Right ventricle myocardium inferior (tissue), 1 donor: ENCODE data around the gene USP32. TPM values are rescaled to one million over a fixed set of nuclear protein-coding genes. Genes with fewer than 3 reads are reported as not detected.
"Not testable (repeated sequence)": the region's sequence is repeated elsewhere in the genome, so short reads cannot be mapped to it uniquely, and the experiment has no call there.

Experiments
- ATAC-seq: fragments of 200-7000 bp; cut with Tn5 transposase; one replicate; pipeline ENCODE4 v1.9.1; 2020; ENCODE audit warnings: mild to moderate bottlenecking, moderate library complexity
- DNase-seq: peaks from one replicate; pipeline ENCODE4 v3.0.0; 2021; ENCODE audit errors: missing footprints
- intact Hi-C: fragments of 100-400 bp; cut with DNase I; formaldehyde crosslinking; loops from one replicate; pipeline ENCODE4 v1.11.0; 2022
- total RNA-seq: library from RNA; stranded (reverse); fragmentation: NEBNext Ultra II Directional; extraction: Animal tissue kit (Norgen Biotek cat#: 25700); gene quantifications from one replicate; pipeline ENCODE4 v1.2.1, GENCODE V29; 2021
- donor health status: DM: no; HTN: yes; CAD: no; lungs with severe emphysema.

USP32 gene
- total RNA-seq, 1 donor from 2014 or later: 32.2 TPM

DNA sequence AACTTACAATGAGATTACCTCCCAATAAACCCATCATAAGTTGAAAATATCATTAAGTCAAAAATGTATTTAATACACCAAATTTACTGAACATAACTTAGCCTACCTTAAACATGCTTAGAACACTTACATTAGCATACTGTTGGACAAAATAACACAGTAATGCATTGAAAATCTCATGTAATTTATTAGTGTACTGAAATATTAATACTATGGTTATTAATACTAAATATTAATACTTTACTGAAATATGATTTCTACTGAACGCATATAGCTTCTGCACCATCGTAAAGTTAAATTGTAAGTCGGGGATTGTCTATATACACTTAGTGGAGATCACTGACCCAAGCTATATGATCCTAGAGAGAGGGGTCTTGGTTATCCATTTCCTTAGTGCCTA is 4.3 kb downstream of the USP32 start:
- ATAC-seq (no peak), DNase-seq (no peak)
- intact Hi-C loops: no loop called here

DNA sequence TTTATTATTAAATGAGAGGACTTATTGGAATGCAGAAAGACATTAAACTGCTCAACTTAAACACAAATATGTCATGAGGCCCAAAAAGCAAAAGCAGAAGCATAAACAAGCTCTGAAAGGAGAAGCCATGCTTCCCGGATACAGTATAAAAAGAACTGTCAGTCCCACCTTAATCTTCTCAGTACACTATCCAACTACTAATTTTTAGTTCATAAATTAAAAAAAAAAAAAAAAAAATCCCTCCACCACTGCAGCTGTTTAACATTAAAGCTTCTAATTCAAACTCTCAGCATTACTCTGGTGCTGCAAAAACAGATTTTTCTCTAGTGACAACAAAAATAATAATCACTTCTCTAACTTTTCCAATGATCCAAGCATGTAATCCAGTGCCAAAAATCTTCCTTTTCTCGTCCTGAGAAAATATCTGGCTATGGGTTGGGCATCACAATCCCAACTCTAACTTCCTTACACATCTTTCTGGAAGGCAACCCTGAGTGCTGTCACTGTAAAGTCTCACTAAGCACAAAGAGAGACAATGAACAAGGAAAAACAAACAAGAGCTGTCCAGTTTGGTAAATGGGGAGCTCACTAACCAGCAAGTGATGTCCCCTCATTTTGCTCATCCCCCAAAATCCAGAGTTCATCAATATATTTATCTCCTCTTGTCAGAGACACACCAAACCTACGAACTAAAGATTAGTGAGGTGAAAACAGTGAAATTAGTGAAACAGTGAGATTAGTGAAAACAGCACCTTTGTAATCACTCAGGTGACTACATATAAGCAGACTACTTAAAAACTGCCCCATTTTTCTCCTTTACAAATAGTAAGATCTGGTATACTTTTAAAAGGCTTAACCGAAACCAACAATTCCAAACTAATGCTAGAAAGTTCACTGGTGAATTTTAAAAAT is 5.5 kb downstream of the USP32 start:
- intact Hi-C loops: no loop called here
- no peak for DNase-seq
- no peak for ATAC-seq

DNA sequence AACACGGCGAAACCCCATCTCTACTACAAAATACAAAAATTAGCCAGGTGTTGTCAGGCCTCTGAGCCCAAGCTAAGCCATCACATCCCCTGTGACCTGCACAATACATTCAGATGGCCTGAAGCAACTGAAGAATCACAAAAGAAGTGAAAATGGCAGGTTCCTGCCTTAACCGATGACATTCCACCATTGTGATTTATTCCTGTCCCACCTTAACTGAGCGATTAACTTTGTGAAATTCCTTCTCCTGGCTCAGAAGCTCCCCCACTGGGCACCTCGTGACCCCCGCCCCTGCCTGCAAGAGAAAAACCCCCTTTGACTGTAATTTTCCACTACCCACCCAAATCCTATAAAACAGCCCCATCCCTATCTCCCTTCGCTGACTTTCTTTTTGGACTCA is 7.0 kb downstream of the USP32 start:
- intact Hi-C loops, DNase-seq, ATAC-seq: not testable (repeated sequence)

DNA sequence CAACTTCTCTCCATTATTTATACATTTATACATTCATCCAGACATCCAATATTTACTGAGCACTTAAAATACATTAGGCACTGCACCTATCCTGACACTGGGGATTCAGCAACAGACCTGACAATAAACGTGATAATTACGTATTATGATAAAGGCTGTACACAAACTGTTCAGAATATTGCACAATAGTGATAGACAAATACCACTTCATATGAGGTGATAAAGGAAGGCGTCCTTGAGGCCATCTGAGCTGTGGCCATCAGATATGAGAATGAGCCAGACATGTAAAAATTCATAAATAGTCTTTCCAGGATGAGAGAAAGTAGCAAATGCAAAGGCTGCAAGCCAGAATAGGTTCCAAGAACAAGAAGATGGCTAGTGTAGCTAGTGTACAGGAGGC is 8.6 kb downstream of the USP32 start:
- DNase-seq (no peak), ATAC-seq (no peak)
- intact Hi-C loops: no loop called here

DNA sequence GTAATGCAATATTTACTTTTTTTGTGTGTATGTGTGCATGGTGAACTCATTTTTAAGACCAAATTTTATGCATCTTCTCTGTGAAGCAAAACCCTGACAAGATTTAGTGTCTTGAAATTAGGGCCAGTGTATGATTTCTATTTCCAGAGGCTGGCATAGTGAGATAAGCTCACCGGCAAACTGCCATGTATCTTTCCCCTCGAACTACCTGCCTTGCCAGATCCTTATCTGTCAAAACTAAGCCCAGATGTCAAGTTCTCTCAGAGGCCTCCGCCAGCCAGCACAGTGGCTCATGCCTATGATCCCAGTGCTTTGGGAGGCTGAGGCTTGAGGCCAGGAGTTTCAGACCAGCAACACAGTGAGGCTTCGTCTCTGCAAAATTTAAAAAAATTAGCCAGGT is 10.0 kb downstream of the USP32 start:
- ATAC-seq (no peak), DNase-seq (no peak)
- intact Hi-C loops: no loop called here

DNA sequence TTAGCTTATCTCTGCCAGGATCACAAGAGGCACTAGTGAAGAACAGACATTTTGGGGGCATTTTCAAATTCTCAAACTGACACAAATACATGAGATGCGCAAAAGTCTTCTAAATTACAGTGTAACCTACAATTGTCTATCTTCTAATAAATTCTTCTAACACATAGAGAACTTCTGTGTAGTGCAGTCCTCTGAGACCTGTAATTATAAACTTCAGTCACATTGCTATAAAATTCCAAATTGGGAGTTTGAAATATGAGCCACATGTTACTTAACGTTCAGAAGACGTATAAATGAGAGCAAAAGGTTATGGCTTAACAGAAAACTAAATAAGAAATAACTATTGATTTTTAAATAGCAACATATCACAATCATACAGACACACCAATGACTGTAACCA is 12.5 kb downstream of the USP32 start:
- ATAC-seq, intact Hi-C loops, DNase-seq: not testable (repeated sequence)

DNA sequence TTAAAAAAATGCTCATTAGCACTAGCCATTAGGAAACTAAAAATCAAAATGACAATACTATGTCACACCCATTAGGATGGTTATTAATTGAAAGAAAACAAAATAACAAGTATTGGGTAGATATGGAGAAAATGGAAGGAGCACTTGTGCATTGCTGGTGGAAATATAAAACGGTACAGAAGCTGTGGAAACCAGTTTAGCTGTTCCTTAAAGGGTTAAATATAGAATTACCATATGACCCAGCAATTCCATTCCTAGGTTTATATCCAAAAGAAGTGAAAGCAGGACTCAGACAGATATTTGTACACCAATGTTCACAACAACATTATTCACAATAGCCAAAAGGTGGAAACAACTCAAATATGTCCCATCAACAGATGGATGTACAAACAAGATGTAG is 13.7 kb downstream of the USP32 start:
- DNase-seq, intact Hi-C loops, ATAC-seq: not testable (repeated sequence)

DNA sequence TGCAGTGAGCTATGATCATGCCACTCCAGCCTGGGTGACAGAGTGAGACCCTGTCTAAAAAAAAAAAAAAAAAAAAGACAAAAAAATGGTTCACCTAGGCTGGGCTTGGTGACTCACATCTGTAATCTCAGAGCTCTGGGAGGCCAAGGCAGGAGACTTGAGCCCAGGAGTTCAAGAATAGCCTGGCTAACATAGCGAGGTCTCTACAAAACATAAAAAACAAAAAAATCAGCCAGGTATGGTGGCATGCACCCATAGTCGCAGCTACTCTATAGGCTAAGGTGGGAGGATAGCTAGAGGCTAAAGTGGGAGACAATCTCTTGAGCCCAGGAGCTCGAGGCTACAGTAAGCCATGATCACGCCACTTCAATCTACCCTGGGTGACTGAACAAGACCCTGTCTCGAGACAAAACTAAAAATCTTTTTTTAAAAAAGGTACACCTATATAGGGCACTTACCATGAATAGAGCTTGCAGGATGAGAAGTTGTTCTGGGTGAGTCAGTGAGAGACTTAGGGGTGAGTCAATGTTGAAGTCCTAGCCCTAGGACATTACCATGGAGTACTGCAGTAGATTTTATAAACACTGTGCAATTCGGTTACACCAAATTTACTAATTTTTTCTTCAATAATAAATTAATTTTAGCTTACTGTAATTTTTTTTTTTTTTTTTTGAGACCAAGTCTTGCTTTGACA is 19.0 kb downstream of the USP32 start:
- ATAC-seq (no peak), DNase-seq (no peak)
- intact Hi-C loops: no loop called here

DNA sequence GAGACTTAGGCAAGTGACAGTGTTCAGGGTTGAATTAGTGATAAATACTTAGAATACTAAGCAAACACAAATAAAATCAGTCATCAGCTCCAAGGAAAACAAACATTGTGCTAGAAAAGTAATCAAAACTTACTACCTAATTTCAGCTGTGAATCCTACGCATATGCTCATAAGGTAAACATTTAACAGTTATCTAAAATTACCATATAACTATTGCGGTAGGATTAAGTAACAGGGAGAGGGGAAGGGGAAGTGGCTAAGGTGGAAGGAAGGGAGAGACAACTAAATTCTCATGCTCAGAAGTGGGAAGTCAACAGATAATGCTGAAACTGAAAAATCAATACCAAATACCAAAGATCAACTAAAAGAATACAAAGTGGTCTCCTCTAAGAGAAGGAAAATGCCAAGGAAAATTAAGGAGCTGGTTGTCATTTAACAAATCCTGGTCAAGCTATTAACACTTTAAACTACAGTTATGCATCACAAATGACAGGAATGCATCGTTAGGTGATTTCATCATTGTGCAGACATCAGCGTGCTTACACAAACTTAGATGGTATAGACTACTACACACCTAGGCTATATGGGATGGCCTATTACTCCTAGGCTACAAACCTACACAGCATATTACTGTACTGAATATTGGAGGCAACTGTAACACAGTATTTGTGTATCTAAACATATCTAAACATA is 20.0 kb downstream of the USP32 start:
- DNase-seq (no peak), ATAC-seq (no peak)
- intact Hi-C loops: no loop called here

DNA sequence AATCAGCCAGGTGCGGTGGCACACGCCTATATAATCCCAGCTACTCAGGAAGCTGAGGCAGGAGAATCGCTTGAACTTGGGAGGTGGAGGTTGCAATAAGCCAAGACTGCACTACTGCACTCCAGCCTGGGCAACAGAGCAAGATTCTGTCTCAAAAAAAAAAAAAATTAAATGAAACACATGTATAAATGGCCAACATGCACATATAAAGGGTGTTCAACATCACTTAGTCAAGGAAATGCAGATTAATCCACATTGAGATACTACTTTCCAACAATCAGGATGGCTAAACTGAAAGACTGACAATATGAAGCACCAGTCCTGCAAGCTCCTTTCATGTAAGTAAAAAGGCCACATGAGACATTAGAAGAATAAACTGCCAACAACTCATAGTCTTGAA is 20.5 kb downstream of the USP32 start:
- ATAC-seq: no peak
- no peak for DNase-seq
- intact Hi-C loops: no loop called here

DNA sequence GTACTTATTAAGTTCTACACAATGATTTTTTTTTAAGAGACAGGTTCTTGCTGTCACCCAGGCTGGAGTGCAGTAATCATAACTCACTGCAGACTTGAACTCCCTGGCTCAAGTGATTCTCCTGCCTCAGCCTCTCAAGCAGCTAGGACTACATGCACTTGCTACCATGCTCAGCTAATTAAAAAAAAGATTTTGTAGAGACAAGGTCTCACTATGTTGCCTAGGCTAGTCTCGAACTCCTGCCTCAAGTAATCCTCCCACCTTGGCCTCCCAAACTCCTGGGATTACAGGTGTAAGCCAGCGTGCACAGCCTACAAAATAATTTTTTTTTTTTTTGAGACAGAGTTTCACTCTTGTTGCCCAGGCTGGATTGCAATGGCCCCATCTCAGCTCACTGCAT is 22.2 kb downstream of the USP32 start:
- no peak for DNase-seq
- ATAC-seq: no peak
- intact Hi-C loops: no loop called here

DNA sequence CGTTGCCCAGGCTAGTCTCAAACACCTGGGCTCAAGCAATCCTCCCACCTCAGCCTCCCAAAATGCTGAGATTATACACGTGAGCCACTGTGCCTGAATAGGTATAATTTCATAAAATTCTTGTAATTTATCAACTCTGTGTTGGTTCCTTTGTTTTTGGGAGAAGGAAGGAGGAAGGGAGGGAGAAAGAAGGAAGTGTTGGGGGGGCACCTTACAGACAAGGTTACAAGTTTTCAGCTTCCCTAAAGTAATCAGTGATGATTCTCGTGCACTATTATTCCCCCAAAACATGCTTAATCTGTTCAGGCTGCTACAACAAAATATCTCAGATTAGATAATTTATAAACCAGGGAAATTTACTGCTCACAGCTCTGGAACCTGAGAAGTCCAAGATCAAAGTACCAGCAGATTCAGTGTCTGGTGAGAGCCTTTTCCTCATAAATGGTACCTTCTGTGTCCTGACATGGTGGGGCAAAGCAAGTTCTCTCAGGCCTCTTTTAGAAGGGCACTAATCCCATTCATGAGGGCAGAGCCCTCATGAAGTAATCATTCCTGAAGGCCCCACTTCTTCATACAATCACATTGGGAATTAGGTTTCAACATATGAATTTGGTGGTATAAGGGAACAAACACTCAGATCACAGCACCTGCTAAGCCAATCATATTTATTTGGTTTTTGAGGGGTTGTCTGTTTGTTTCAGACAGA is 28.1 kb downstream of the USP32 start:
- intact Hi-C loops: no loop called here
- no peak for ATAC-seq

DNA sequence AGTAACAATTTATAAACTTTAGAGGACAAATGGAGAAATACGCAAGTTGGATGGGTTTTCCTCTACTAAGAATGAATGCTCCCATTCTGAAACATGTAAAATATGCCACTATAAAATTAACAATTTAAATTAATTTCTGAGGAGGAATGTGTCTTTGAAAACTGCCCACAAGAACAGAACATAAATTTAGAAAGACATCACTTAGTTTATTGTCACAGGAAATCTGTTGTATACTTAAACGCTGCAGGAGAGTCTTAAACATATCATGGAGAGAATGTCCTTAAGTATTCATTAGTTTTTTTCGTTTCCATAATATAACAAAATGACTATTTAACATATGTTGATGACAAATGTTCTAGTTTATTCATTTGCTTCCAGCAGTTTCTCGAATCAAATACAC is 29.6 kb downstream of the USP32 start:
- intact Hi-C loops: no loop called here
- DNase-seq (no peak), ATAC-seq (no peak)

More for the DNA sequence above, 28.1 kb downstream of the USP32 start:
- DNase-seq: no peak

DNA sequence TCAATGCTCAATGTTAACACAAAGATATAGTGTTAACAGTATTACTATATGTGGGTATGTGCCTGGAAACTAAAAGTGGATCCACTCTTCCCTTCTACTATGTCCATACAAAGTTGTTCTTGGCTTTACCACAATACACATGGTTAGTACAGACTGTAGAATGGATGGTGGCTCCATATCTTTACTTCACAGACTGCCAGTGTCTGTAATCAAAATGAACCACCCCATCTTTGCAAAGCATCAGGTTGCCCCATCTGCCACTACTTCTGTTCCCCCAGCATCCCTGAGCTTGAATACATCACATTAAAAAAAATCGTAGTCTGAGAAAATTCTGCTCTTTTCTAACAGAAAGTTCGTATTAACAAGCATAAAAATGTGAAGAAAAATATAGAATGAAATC is 30.0 kb downstream of the USP32 start:
- no peak for ATAC-seq
- DNase-seq: no peak
- intact Hi-C loops: no loop called here

DNA sequence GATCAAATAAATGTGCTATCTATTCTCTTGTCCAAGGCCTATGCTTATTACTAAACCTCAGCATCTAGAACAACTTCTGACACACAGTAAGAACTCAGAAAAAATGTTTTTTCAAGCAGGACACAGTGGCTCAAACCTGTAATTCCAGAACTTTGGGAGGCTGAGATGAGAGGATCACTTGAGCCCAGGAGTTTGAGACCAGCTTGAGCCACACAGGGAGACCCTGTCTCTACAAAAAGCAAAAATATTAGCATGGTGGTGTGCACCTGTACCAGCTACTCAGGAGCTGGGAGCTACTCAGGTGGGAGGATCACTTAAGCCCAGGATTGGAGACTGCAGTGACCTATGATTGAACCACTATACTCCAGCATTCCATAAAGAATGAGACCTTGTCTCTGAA is 32.5 kb downstream of the USP32 start:
- intact Hi-C loops: no loop called here
- DNase-seq: no peak
- ATAC-seq: no peak

DNA sequence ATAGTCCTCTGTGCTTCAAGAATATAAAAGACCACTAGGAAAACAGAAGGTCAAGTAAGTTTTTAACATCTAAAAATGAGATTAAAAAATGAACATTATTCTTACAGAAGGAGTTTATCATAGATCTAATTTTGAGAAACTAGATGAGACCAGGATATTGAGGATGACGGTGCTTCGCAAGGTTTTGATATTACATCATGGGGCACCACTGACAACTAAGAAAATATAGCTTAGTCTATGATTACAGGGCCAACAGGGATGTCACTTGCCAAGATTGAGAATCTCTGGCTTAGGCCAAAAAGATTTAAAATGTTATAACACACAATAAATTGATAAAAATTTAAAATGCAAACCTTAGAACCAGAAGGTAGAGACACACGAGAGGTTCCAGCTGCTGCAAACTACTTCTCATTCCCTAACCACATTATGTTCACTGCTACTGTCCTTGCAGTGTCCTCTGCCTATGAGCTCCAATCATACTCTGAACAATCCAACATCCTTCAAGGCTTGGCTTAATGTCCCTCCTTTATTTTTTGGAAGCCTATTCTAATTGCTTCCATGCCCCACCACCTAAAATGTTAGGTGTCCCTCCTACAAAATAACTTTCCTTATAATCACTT is 33.2 kb downstream of the USP32 start:
- DNase-seq (no peak), ATAC-seq (no peak)
- intact Hi-C loops: no loop called here

DNA sequence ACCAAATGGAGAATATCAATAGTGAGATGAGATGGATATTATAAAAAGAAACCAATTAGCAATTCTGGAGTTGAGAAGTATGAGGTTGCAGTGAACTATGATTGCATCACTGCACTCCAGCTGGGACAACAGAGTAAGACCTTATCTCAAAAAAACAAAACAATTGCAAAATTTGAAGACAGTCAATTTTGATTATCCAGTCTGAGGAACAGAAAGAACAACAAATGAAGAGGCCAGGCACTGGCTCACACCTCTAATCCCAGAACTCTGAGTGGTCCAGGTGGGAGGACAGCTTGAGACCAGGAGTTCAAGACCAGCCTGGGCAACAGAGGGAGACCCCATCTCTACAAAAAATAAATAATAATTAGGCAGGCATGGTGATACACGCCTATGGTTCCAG is 35.0 kb downstream of the USP32 start:
- ATAC-seq: peak; percentile 40
- intact Hi-C loops: no loop called here
- no peak for DNase-seq

DNA sequence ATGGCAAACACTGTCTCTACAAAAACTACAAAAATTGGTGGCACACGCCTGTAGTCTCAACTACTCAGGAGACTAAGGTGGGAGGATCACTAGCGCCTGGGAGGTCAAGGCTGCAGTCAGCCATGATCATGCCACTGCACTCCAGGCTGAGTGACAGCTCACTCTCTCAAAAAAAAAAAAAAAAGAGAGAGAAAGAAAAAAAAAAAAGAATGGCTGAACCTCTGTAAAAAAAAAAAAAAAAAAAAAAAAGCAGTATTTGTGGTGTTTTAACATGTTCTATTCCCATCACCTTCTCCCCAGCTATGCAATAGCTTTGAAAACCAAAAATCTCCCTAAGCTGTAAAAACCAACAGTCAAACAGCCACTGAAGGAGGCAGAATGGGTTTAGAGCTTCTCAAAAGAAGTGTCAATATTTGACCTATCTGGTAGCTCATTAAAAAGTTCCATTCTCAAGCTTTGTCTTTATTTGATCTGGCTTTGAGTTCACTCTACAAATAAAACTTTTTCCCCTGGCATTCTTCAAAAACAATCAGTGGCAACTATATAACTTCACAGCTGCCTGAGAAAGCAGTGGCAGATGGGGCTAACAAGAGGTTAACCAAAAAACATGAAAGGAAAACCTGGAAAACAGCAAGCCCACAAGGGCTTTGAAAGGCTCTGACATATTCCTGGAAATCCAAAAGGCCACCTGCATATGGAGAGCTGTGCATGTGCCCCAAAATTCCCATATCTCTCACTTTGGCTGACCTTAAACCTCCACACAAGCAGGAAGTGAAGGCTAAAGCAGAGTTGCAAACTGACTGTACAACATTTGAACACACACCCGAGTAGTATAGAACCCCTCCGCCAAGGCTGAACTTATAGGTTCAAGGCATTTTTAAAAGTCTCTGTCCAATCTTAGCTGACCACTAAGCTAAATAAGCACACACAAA is 36.0 kb downstream of the USP32 start:
- DNase-seq (no peak), ATAC-seq (no peak)
- intact Hi-C loops: no loop called here
